WTC11 (cell line): ENCODE data around the gene GET4. TPM values are rescaled to one million over a fixed set of nuclear protein-coding genes. Genes with fewer than 3 reads are reported as not detected.

Source experiments
- ATAC-seq: fragments of 200-7000 bp; cut with Tn5 transposase; 2 replicates; pipeline ENCODE4 v1.10.0; 2021; ENCODE audit warnings: mild to moderate bottlenecking, moderate library complexity
- CTCF ChIA-PET: fragments of 300-600 bp; sonication (Branson Sonifier 250); formaldehyde crosslinking; loops from one replicate; lab custom pipeline; 2021; ENCODE audit warnings: antibody characterized with exemption; lab: Charles Lee
- POLR2A ChIA-PET: fragments of 350-600 bp; sonication (Branson Sonifier 250); formaldehyde crosslinking; loops from one replicate; lab custom pipeline; 2021; ENCODE audit warnings: antibody characterized with exemption; lab: Charles Lee
- DNase-seq: peaks from one replicate; pipeline ENCODE4 v3.0.0; 2021; ENCODE audit warnings: low spot score
- H3K27ac Mint-ChIP-seq: 2 replicates; pipeline ENCODE4 v1.8.0; 2021; ENCODE audit warnings: mixed read lengths
- H3K27me3 Mint-ChIP-seq: 2 replicates; pipeline ENCODE4 v1.8.0; 2021; ENCODE audit warnings: low read depth, mild to moderate bottlenecking, moderate library complexity, mixed read lengths
- H3K36me3 Mint-ChIP-seq: 2 replicates; pipeline ENCODE4 v1.8.0; 2021; ENCODE audit warnings: mixed read lengths
- H3K4me1 Mint-ChIP-seq: 2 replicates; pipeline ENCODE4 v1.8.0; 2022; ENCODE audit warnings: mixed read lengths
- H3K4me3 Mint-ChIP-seq: 2 replicates; pipeline ENCODE4 v1.8.0; 2021; ENCODE audit warnings: mild to moderate bottlenecking, moderate library complexity, mixed read lengths
- H3K9me3 Mint-ChIP-seq: 2 replicates; pipeline ENCODE4 v1.8.0; 2021; ENCODE audit warnings: mixed read lengths
- ATF3 ChIP-seq: sonication (generic); formaldehyde crosslinking; conservative IDR thresholded peaks from 2 replicates; pipeline ENCODE4 v1.8.1; 2022; ENCODE audit warnings: mild to moderate bottlenecking, missing genetic modification reagents
- CREM ChIP-seq: sonication (generic); formaldehyde crosslinking; IDR thresholded peaks from 2 replicates; pipeline ENCODE4 v1.8.1; 2022; ENCODE audit warnings: mild to moderate bottlenecking, missing genetic modification reagents, moderate library complexity
- CTCF ChIP-seq: fragments of 200-600 bp; IDR thresholded peaks from 2 replicates; pipeline ENCODE4 v1.8.0; 2022; ENCODE audit warnings: antibody characterized with exemption
- ETV6 ChIP-seq: sonication (generic); formaldehyde crosslinking; IDR thresholded peaks from 2 replicates; pipeline ENCODE4 v1.8.1; 2022; ENCODE audit warnings: mild to moderate bottlenecking, missing genetic modification reagents
- FOXK1 ChIP-seq: sonication (generic); formaldehyde crosslinking; IDR thresholded peaks from 2 replicates; pipeline ENCODE4 v1.8.0; 2022; ENCODE audit warnings: mild to moderate bottlenecking, moderate library complexity, missing genetic modification reagents
- GABPB1 ChIP-seq: sonication (generic); formaldehyde crosslinking; IDR thresholded peaks from 2 replicates; pipeline ENCODE4 v1.8.1; 2023; ENCODE audit warnings: mild to moderate bottlenecking, missing genetic modification reagents
- NFE2L1 ChIP-seq: sonication (generic); formaldehyde crosslinking; IDR thresholded peaks from 2 replicates; pipeline ENCODE4 v1.8.1; 2023; ENCODE audit warnings: missing genetic modification reagents
- NR1H2 ChIP-seq: sonication (generic); formaldehyde crosslinking; IDR thresholded peaks from 2 replicates; pipeline ENCODE4 v1.9.0; 2021; ENCODE audit warnings: mild to moderate bottlenecking, moderate library complexity, missing genetic modification reagents
- NR3C1 ChIP-seq: sonication (generic); formaldehyde crosslinking; conservative IDR thresholded peaks from 2 replicates; pipeline ENCODE4 v1.8.1; 2023; ENCODE audit warnings: low read depth, mild to moderate bottlenecking, missing genetic modification reagents
- ZNF121 ChIP-seq: sonication (generic); formaldehyde crosslinking; IDR thresholded peaks from 2 replicates; pipeline ENCODE4 v1.8.0; 2023; ENCODE audit warnings: missing genetic modification reagents
- ZNF138 ChIP-seq: sonication (generic); formaldehyde crosslinking; conservative IDR thresholded peaks from 2 replicates; pipeline ENCODE4 v1.8.1; 2022; ENCODE audit warnings: mild to moderate bottlenecking, moderate library complexity, missing genetic modification reagents
- ZNF263 ChIP-seq: sonication (generic); formaldehyde crosslinking; IDR thresholded peaks from 2 replicates; pipeline ENCODE4 v1.8.1; 2022; ENCODE audit warnings: low read depth, mild to moderate bottlenecking, moderate library complexity, missing genetic modification reagents
- ZNF425 ChIP-seq: fragments of 250-450 bp; sonication (Bioruptor Pico); conservative IDR thresholded peaks from 2 replicates; pipeline ENCODE4 v1.9.0; 2021; ENCODE audit warnings: mild to moderate bottlenecking
- total RNA-seq: library from RNA; stranded (reverse); gene quantifications from 3 replicates; pipeline ENCODE4 v1.2.3, GENCODE V29; 2021
- TF ChIP-seq, protein P1 (sequence below): sonication (generic); formaldehyde crosslinking; IDR thresholded peaks from 2 replicates; pipeline ENCODE4 v1.8.0; 2022; ENCODE audit warnings: mild to moderate bottlenecking, missing genetic modification reagents
- TF ChIP-seq, protein P2 (sequence below): sonication (generic); formaldehyde crosslinking; IDR thresholded peaks from 2 replicates; pipeline ENCODE4 v1.8.1; 2022; ENCODE audit warnings: mild to moderate bottlenecking, moderate library complexity, missing genetic modification reagents
- TF ChIP-seq, protein P3 (sequence below): sonication (generic); formaldehyde crosslinking; IDR thresholded peaks from 2 replicates; pipeline ENCODE4 v1.8.0; 2022; ENCODE audit warnings: mild to moderate bottlenecking, missing genetic modification reagents
- TF ChIP-seq, protein P4 (sequence below): sonication (generic); formaldehyde crosslinking; IDR thresholded peaks from 2 replicates; pipeline ENCODE4 v1.8.0; 2022; ENCODE audit warnings: missing genetic modification reagents

Gene GET4
- total RNA-seq, 1 experiment from 2014 or later = 73.0 TPM

DNA sequence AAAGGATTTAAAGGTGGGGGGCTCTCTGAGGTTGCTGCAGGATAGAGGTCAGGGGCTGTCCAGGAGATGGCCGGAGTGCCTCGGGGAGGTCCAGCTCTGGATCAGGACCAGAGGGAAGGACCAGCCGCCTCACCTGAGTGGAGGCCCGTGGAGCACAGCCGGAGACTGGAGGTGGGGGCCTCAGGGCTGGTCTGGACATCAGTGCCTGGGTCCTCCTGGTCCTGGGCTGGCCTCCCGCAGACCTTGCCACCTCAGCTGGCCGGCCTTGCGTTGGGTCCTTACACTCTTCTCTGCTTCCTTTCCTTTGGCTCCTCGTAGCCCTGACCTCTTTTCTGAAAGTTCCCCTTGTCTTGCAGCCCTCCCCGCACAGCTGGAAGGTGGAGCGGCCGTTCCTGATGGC, 42.1 kb upstream of the GET4 start:
- peaks cover 35% of the 10 kb centered on the region for H3K36me3 Mint-ChIP-seq
- DNase-seq (no peak), ATAC-seq (no peak)
- H3K4me3 Mint-ChIP-seq = no peak overlapping the region
- H3K9me3 Mint-ChIP-seq = no peaks in the 10 kb centered on the region
- no peak for TF ChIP-seq ETV6 (CRISPR knock-in tag)
- no peak for TF ChIP-seq NR1H2
- TF ChIP-seq FOXK1 = no peak
- no peak for TF ChIP-seq CTCF
- no peak for TF ChIP-seq ZNF425 (CRISPR knock-in tag)
- TF ChIP-seq GABPB1 (CRISPR knock-in tag) = no peak
- TF ChIP-seq, all 79 proteins: peak for 0
- Mint-ChIP-seq H3K4me1 (peaks cover 47% of the 10 kb centered on the region), H3K27ac (peak overlapping the region; percentile 92), H3K27me3 (no peaks in the 10 kb centered on the region)
- ChIA-PET CTCF (interaction anchor here (4.1 kb wide), 1 partner anchor 47 kb away, joined by 17 read pairs; no protein-coding TSS in a partner anchor), POLR2A (no interaction called here)

- POLR2A ChIA-PET = no interaction called here
- no peaks in the 10 kb centered on the region for H3K27me3 Mint-ChIP-seq
- peaks cover 40% of the 10 kb centered on the region for H3K36me3 Mint-ChIP-seq
- TF ChIP-seq ZNF138 (no peak), NFE2L1 (CRISPR knock-in tag) (no peak), ATF3 (CRISPR knock-in tag) (no peak)
- TF ChIP-seq, protein P1, sequence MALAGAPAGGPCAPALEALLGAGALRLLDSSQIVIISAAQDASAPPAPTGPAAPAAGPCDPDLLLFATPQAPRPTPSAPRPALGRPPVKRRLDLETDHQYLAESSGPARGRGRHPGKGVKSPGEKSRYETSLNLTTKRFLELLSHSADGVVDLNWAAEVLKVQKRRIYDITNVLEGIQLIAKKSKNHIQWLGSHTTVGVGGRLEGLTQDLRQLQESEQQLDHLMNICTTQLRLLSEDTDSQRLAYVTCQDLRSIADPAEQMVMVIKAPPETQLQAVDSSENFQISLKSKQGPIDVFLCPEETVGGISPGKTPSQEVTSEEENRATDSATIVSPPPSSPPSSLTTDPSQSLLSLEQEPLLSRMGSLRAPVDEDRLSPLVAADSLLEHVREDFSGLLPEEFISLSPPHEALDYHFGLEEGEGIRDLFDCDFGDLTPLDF (CRISPR knock-in tag) = no peak
- TF ChIP-seq, protein P2, sequence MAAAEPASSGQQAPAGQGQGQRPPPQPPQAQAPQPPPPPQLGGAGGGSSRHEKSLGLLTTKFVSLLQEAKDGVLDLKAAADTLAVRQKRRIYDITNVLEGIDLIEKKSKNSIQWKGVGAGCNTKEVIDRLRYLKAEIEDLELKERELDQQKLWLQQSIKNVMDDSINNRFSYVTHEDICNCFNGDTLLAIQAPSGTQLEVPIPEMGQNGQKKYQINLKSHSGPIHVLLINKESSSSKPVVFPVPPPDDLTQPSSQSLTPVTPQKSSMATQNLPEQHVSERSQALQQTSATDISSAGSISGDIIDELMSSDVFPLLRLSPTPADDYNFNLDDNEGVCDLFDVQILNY (CRISPR knock-in tag) = no peak
- TF ChIP-seq, all 79 proteins: peak for 0
- Mint-ChIP-seq H3K9me3 (no peaks in the 10 kb centered on the region), H3K27ac (no peak overlapping the region), H3K4me3 (no peak overlapping the region), H3K4me1 (peaks cover 45% of the 10 kb centered on the region)
- no peak for ATAC-seq
- CTCF ChIA-PET = interaction anchor here (4.1 kb wide), 1 partner anchor 48 kb away, joined by 17 read pairs; no protein-coding TSS in a partner anchor
- DNase-seq = no peak
Measured at GRCh38 chr7:835021-835420, 41.3 kb upstream of the GET4 start.

DNA sequence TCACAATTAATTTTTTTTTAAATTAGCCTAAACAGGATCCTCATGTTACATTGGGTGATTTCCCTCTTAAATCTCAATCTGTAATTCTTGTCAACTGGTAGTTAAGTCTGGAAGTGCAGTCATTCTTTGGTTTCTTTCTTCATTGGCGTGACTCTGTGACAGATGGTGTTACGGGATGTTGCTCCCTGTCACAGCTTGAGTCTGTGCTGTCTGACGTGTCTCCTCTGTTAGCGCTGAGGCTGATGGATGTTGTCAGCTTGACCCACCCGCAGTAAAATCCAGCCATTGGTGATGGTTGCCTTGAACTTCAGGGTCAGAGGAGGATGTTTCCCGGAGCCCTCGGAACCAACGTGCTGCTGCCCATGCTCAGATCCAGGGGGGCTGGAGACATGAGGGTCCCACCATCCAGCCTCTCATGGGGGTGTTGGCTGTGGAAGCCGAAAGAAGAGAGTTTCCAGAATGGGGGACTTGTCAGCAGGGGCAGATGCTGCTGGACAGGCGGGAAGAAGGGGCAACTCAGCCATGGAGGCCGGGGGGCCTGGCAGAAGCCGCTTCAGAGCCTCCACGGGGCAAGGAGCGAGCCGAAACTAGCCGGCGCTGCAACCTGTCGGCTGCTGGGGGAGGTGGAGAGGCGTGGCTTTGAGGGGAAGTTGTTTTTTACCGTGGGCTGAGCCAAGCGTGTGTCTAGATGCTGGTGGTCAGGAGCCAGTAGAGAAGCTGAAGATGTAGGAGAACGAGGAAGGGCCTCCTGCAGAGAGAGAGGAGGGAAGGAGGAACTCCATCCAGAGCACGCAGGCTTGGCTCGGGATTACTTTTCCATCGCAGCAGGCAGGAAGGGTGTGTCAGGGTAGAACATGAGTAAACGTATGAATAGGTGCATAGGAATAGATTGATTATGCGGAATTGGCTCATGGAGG, 40.6 kb upstream of the GET4 start:
- ATAC-seq (no peak), DNase-seq (no peak)
- Mint-ChIP-seq H3K36me3 (peaks cover 46% of the 10 kb centered on the region), H3K9me3 (no peaks in the 10 kb centered on the region), H3K27me3 (no peaks in the 10 kb centered on the region), H3K4me3 (no peak overlapping the region), H3K27ac (peak overlapping the region; percentile 82), H3K4me1 (peaks cover 38% of the 10 kb centered on the region)
- ChIA-PET CTCF (interaction anchor here (0.6 to 4.1 kb wide), 19 partner anchors 9 to 385 kb away, joined by 3 to 17 read pairs (median 4); no protein-coding TSS in a partner anchor), POLR2A (no interaction called here)
- no peak for TF ChIP-seq CREM (CRISPR knock-in tag)
- no peak for TF ChIP-seq ZNF425 (CRISPR knock-in tag)
- no peak for TF ChIP-seq ZNF263 (CRISPR knock-in tag)
- TF ChIP-seq, protein P3, sequence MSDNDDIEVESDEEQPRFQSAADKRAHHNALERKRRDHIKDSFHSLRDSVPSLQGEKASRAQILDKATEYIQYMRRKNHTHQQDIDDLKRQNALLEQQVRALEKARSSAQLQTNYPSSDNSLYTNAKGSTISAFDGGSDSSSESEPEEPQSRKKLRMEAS (CRISPR knock-in tag) = no peak
- TF ChIP-seq NR3C1 (CRISPR knock-in tag) = no peak
- TF ChIP-seq ZNF121 (CRISPR knock-in tag) = no peak
- TF ChIP-seq, protein P4, sequence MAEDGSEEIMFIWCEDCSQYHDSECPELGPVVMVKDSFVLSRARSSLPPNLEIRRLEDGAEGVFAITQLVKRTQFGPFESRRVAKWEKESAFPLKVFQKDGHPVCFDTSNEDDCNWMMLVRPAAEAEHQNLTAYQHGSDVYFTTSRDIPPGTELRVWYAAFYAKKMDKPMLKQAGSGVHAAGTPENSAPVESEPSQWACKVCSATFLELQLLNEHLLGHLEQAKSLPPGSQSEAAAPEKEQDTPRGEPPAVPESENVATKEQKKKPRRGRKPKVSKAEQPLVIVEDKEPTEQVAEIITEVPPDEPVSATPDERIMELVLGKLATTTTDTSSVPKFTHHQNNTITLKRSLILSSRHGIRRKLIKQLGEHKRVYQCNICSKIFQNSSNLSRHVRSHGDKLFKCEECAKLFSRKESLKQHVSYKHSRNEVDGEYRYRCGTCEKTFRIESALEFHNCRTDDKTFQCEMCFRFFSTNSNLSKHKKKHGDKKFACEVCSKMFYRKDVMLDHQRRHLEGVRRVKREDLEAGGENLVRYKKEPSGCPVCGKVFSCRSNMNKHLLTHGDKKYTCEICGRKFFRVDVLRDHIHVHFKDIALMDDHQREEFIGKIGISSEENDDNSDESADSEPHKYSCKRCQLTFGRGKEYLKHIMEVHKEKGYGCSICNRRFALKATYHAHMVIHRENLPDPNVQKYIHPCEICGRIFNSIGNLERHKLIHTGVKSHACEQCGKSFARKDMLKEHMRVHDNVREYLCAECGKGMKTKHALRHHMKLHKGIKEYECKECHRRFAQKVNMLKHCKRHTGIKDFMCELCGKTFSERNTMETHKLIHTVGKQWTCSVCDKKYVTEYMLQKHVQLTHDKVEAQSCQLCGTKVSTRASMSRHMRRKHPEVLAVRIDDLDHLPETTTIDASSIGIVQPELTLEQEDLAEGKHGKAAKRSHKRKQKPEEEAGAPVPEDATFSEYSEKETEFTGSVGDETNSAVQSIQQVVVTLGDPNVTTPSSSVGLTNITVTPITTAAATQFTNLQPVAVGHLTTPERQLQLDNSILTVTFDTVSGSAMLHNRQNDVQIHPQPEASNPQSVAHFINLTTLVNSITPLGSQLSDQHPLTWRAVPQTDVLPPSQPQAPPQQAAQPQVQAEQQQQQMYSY (CRISPR knock-in tag) = no peak
